Measurements from ENCODE around the gene DNAH2. TPM values are rescaled to one million over a fixed set of nuclear protein-coding genes. Genes with fewer than 3 reads are reported as not detected.

Gene DNAH2
- total and polyA plus RNA-seq, 9 of the 15 experiments (the other 6 are each of a cell fraction or from before 2014, with no cell fraction given) = 0.03 TPM; not detected in 8

DNA sequence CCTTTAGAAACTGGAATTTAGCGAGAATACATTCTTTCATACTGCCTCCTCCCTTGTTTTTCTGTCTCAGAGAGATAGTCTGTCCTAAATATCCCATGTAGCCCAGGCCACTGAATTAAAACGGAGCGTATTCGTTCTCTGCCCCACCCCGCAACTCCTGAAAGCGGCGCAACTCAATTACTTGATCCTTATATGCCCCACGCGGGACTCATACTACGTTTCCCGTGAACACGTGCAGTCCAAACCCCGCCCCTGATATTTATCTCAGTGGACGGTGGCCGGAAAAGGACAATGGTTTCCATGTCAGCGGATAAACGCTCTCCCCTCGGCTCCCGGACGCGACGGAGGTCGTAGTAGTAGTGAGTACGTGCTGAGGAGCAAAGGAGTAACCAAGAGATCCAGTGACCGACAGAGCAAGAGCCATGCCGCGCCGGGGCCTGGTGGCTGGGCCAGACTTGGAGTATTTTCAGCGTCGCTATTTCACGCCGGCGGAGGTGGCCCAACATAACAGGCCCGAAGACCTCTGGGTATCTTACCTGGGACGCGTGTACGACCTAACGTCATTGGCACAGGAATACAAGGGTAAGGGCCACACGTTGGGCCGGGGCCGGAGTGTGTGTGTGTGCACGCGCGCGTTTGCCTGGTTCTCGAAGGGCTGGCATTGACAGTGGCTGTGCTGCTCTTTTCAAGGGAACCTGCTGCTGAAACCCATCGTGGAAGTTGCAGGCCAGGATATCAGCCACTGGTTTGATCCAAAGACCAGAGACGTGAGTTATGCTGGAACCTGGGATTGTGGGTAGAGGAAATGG is 140.4 kb downstream of the DNAH2 start, which contains the start of gene CYB5D1 (continued):
- TF ChIP-seq MTF1 (CRISPR knock-in tag; IDR thresholded peaks at IDR 0.05; ENCODE audit: borderline replicate concordance) (no peak), GABPB2 (CRISPR knock-in tag; conservative IDR thresholded peaks at IDR 0.05) (no peak), EWSR1 (IDR thresholded peaks at IDR 0.05; ENCODE audit: borderline replicate concordance, low read depth, partially characterized antibody) (no peak), U2AF2 (optimal IDR thresholded peaks at IDR 0.05; ENCODE audit: low read depth, low read length) (no peak), BRF1 (IDR thresholded peaks at IDR 0.05; ENCODE audit: borderline replicate concordance, extremely low read depth, insufficient read length) (no peak), ZBTB1 (CRISPR knock-in tag; IDR thresholded peaks at IDR 0.05; ENCODE audit: borderline replicate concordance, low read depth) (no peak), ID3 (CRISPR knock-in tag; IDR thresholded peaks at IDR 0.05) (no peak), ID3 (tag; IDR thresholded peaks at IDR 0.05) (no peak), ZNF282 (CRISPR knock-in tag; IDR thresholded peaks at IDR 0.05) (no peak), IRF2 (CRISPR knock-in tag; IDR thresholded peaks at IDR 0.05) (no peak), CHD4 (IDR thresholded peaks at IDR 0.05; ENCODE audit: insufficient read depth, insufficient replicate concordance, low read depth, low read length, poor library complexity, severe bottlenecking) (no peak), CHCHD3 (CRISPR knock-in tag; IDR thresholded peaks at IDR 0.05) (no peak), SMAD1 (IDR thresholded peaks at IDR 0.05; ENCODE audit: low read depth, low read length, partially characterized antibody) (peak; percentile 52), CCNT2 (IDR thresholded peaks at IDR 0.05; ENCODE audit: borderline replicate concordance, extremely low read depth, insufficient read length, low read depth, low read length) (no peak), GTF2A2 (tag; IDR thresholded peaks at IDR 0.05) (no peak), KHSRP (IDR thresholded peaks at IDR 0.05) (no peak), CREB1 (IDR thresholded peaks at IDR 0.05) (no peak; the same call in 1 of the 2 replicates), CREB1 (CRISPR knock-in tag; IDR thresholded peaks at IDR 0.05) (no peak), CC2D1A (IDR thresholded peaks at IDR 0.05) (peak; percentile 59; the same call in 1 of the 2 replicates), ZNF212 (CRISPR knock-in tag; IDR thresholded peaks at IDR 0.05) (no peak), THAP7 (CRISPR knock-in tag; IDR thresholded peaks at IDR 0.05) (no peak), SMAD3 (CRISPR knock-in tag; conservative IDR thresholded peaks at IDR 0.05) (no peak), CBX3 (IDR thresholded peaks at IDR 0.05; ENCODE audit: borderline replicate concordance in 1 of 2, low read length in 2 of 2) (no peak), RBM39 (optimal IDR thresholded peaks at IDR 0.05; ENCODE audit: low read depth, low read length) (no peak), ZNF121 (CRISPR knock-in tag; conservative IDR thresholded peaks at IDR 0.05) (no peak), RFX5 (IDR thresholded peaks at IDR 0.05; ENCODE audit: low read depth, low read length) (no peak), SRSF1 (IDR thresholded peaks at IDR 0.05; ENCODE audit: low read depth, low read length) (no peak)
- TF ChIP-seq, protein P1, sequence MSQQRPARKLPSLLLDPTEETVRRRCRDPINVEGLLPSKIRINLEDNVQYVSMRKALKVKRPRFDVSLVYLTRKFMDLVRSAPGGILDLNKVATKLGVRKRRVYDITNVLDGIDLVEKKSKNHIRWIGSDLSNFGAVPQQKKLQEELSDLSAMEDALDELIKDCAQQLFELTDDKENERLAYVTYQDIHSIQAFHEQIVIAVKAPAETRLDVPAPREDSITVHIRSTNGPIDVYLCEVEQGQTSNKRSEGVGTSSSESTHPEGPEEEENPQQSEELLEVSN (IDR thresholded peaks at IDR 0.05; ENCODE audit: borderline replicate concordance in 1 of 2, extremely low read depth in 1 of 2, insufficient read depth in 1 of 2, insufficient read length in 1 of 2, low read depth in 1 of 2, low read length in 1 of 2, poor library complexity in 1 of 2, severe bottlenecking in 1 of 2) = peak; percentile 30 to 53

All from K562 (cell line).